PC-3 (cell line): ENCODE measurements around the gene DMD.

Experiments
- EZH2 ChIP-seq: fragments of 300-600 bp; sonication (generic); IDR thresholded peaks from one replicate; pipeline ENCODE4 v1.6.1; 2017; ENCODE audit warnings: antibody characterized with exemption, mild to moderate bottlenecking, low read length; ENCODE audit not compliant: unreplicated experiment
- TF ChIP-seq, protein P1 (sequence below): fragments of 300-600 bp; sonication (generic); conservative IDR thresholded peaks from 2 replicates; pipeline ENCODE4 v1.5.1; 2017; ENCODE audit warnings: antibody characterized with exemption, low read depth, mild to moderate bottlenecking, low read length

DNA sequence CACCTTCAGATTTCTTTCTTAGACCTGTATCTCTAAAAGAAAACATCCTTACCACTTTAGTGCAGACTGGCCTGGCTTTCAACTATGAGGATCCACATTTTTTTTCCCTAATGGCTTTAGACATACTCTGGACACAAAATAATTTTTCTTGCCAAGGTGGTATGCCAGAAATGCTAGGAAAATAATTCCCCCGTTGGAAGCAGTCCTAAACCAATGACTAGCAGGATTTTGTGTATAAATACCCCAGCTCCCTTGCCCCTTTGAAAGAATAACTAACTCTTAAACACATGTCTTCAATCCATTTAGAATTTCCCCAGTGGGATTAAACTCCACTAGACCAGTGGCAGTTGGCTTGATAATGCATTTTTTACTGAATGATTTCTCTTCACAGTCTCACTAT, 1639.0 kb downstream of the DMD start:
- TF ChIP-seq, protein P1, sequence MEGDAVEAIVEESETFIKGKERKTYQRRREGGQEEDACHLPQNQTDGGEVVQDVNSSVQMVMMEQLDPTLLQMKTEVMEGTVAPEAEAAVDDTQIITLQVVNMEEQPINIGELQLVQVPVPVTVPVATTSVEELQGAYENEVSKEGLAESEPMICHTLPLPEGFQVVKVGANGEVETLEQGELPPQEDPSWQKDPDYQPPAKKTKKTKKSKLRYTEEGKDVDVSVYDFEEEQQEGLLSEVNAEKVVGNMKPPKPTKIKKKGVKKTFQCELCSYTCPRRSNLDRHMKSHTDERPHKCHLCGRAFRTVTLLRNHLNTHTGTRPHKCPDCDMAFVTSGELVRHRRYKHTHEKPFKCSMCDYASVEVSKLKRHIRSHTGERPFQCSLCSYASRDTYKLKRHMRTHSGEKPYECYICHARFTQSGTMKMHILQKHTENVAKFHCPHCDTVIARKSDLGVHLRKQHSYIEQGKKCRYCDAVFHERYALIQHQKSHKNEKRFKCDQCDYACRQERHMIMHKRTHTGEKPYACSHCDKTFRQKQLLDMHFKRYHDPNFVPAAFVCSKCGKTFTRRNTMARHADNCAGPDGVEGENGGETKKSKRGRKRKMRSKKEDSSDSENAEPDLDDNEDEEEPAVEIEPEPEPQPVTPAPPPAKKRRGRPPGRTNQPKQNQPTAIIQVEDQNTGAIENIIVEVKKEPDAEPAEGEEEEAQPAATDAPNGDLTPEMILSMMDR = no peak
- TF ChIP-seq EZH2 = no peak
